ENCODE data around the gene DGKG.

The DGKG gene

GRCh38 chr3:186318135-186318534, 43.9 kb downstream of the DGKG start:
- DNase-seq (ENCODE audit: low read depth) = no peak

GRCh38 chr3:186317478-186317877, 44.6 kb downstream of the DGKG start:
- no peak for DNase-seq (ENCODE audit: low read depth)

- DNase-seq (ENCODE audit: low read depth) = no peak
These were observed 45.3 kb downstream of the DGKG start for GRCh38 chr3:186316666-186317260.

GRCh38 chr3:186315581-186316354, 46.3 kb downstream of the DGKG start:
- no peak for DNase-seq (ENCODE audit: low read depth)

GRCh38 chr3:186314896-186315295, 47.1 kb downstream of the DGKG start:
- no peak for DNase-seq (ENCODE audit: low read depth)

GRCh38 chr3:186311441-186311840, 50.6 kb downstream of the DGKG start:
- DNase-seq (ENCODE audit: low read depth) = no peak

- no peak for DNase-seq (ENCODE audit: low read depth)
These were observed 53.5 kb downstream of the DGKG start for GRCh38 chr3:186308549-186308948.

- no peak for DNase-seq (ENCODE audit: low read depth)
These were observed 54.3 kb downstream of the DGKG start for GRCh38 chr3:186307594-186308221.

- DNase-seq (ENCODE audit: low read depth) = no peak
These were observed 56.7 kb downstream of the DGKG start for GRCh38 chr3:186305286-186305685.

GRCh38 chr3:186303965-186304364, 58.1 kb downstream of the DGKG start:
- DNase-seq (ENCODE audit: low read depth) = no peak

GRCh38 chr3:186299327-186299726, 62.7 kb downstream of the DGKG start:
- DNase-seq (ENCODE audit: low read depth) = no peak

- no peak for DNase-seq (ENCODE audit: low read depth)
These were observed 63.2 kb downstream of the DGKG start for GRCh38 chr3:186298876-186299275.

- DNase-seq (ENCODE audit: low read depth) = no peak
These were observed 71.2 kb downstream of the DGKG start for GRCh38 chr3:186290796-186291195.

GRCh38 chr3:186287711-186288110, 74.3 kb downstream of the DGKG start:
- DNase-seq (ENCODE audit: low read depth) = peak; percentile 70

- no peak for DNase-seq (ENCODE audit: low read depth)
These were observed 75.9 kb downstream of the DGKG start for GRCh38 chr3:186286114-186286513.

GRCh38 chr3:186284661-186285060, 77.4 kb downstream of the DGKG start:
- DNase-seq (ENCODE audit: low read depth) = no peak

- DNase-seq (ENCODE audit: low read depth) = no peak
These were observed 77.7 kb downstream of the DGKG start for GRCh38 chr3:186284349-186284652.

GRCh38 chr3:186283651-186284348, 78.2 kb downstream of the DGKG start:
- DNase-seq (ENCODE audit: low read depth) = no peak

GRCh38 chr3:186283096-186283495, 78.9 kb downstream of the DGKG start:
- DNase-seq (ENCODE audit: low read depth) = no peak

- DNase-seq (ENCODE audit: low read depth) = no peak
These were observed 80.9 kb downstream of the DGKG start for GRCh38 chr3:186281176-186281575.

GRCh38 chr3:186280737-186281136, 81.3 kb downstream of the DGKG start:
- no peak for DNase-seq (ENCODE audit: low read depth)

- DNase-seq (ENCODE audit: low read depth) = peak; percentile 53
These were observed 84.6 kb downstream of the DGKG start for GRCh38 chr3:186277268-186277909.

Data from fibroblast of the conjunctiva (primary cell).